ENCODE measurements around the gene RRP36.
"Not testable (repeated sequence)": the region's sequence is repeated elsewhere in the genome, so short reads cannot be mapped to it uniquely, and the experiment has no call there.

RRP36 gene

DNA sequence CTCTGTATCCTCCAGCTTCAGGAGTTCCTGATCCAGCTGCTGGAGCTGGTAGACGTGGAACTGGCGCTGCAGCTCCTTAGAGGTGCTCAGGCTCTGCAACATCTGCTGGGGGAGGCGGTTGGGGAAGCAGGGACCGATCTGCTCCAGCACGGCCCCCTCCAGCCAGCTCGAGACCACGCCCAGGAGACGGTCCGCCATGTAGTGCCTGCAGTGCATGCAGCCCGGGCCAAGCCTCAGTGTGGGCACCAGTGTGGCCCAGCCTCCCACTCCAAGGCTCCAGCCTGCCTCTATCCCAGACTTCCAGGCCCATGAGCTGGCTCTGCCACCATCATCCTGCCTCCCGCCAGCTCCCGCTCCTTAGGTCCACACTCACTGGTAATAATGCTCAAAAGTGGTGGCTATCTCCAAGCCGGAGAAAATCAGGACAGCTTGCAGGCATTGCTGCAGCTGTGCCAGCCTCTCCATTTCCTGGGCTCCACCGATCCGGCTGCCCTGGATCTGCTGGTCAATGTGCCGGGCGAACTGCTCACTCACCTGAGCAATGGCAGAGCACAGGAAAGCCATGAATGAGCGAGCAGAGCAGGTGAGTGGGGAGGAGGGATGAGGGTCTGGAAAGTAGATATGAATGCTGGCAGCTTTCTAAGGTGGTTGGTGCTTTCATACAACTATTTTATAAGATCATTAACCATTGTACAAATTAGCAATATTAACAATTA lies 19.3 kb downstream of the RRP36 start:
- no peak for DNase-seq

DNA sequence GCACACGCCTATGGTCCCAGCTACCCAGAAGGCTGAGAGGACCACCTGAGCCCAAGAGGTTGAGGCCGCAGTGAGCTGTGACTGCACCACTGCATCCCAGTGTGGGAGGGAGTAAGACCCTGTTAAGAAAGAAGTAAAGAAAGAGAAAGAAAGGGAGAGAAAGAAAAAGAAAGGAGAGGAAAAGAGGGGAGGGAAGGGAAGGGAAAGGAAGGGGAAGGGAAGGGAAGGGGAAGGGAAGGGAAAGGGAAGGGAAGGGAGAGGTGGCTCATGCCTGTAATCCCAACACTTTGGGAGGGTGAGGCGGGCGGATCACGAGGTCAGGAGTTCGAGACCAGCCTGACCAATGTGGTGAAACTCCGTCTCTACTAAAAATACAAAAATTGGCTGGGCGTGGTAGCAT lies 20.1 kb downstream of the RRP36 start:
- DNase-seq: not testable (repeated sequence)

DNA sequence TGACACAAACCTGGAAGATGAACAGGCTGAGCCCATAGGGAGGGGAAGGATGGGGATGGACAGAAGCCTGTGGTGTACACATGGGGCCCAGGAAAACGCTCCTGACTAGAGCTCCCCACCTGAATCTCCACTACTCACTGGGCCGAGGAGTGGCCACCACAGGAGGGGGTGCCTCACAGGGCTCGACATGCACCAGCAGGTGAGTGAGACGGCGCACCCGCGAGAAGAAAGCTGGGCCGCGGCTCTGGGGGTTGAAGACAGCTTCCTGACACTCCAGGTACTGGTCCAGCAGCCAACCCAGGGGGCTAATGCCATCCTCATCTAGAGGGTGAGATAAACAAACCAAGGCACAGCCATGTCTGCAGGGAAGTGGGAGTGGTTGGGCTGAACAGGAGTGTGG lies 21.9 kb downstream of the RRP36 start:
- DNase-seq: no peak

DNA sequence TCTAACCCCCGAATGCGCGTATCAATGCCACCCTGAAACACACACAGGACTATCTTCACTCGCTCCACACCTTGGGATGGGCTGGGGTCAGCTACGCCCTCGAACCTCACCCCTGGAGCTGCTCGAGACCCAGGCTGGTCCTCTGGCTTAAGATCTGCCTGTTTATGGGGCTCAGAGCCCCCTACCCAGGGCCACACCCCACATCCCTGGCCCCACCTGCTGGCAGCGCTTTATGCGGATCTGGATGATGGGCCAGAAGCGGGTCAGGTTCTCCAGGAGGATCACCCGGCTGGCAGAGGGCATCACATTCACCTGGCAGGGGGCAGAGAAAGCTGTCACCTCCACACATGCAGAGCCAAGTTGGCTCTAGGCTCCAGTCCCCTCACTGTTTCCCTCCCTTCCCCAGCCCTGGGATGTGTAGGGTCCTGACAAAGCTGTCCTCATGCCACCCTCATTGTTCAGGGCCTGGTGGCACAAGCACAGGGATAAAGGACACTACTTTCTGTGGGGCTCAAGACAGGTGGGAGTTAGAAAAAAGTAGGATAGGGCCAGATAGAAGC lies 24.0 kb downstream of the RRP36 start:
- DNase-seq: no peak

DNA sequence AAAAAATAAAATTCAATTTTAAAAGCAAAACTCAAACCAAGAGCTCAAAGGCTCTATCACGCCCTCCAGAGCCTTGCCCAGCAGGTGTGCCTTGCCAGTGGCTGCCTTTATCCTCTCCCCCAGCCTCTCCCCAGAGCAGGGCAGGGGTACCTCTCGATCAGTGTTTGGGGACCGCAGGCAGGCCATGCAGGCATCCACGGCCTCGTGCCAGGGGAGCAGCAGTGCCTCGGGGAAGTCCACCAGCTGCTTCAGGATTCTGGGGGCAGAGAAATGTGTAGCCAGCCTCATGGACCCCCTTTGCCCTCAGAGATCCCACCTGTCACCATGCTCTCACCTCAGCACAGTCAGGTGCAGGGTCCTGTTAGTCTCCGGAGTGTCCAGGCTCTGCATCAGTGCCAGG lies 26.6 kb downstream of the RRP36 start:
- DNase-seq: no peak

DNA sequence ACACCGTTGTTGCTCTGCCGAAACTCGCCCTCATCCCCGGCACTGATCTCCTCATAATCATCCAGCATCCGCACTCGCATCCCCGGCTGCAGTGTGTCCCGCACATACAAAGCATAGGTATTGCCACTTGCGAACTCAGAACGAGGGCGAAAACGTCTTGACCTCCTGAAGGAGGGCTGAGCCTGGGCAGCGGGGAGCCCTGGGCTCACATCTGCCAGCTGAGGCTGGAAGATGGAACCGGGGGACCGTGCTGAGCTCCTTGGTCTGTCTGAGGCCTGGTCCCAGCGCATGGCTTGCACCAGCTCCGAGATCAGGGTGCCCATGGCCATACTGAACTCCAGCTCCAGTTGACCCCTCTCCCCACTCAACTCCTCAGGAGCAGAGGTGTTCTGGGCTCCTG lies 29.6 kb downstream of the RRP36 start:
- DNase-seq: no peak

DNA sequence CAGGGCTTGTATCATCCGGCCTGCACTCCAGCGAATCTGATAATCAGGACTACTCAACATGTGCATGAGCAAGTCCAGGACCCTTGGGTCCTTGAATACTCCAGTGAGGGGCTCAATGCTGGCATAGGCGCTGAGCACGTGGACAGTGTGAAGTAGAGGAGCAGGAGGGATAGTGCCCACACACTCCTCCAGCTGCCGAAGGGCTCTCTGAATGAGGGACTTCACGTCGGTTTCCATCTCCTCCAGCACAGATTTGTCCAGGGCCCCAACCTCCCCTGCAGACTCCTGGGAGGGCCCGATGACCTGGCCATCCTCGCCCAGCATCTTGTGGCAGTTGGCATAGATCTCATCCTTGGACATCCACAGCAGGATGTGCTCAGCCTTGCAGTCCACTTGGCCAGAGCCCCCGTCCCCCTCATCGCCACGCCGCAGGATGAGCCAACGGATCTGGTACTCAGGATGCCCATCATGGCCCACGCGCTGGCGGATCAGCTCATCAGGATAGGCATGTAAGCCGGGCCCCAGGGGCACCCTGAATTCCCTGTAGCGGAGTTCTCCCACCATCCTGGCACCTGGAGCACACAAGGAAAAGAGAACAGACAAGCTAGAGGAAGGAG lies 30.9 kb downstream of the RRP36 start:
- no peak for DNase-seq

DNA sequence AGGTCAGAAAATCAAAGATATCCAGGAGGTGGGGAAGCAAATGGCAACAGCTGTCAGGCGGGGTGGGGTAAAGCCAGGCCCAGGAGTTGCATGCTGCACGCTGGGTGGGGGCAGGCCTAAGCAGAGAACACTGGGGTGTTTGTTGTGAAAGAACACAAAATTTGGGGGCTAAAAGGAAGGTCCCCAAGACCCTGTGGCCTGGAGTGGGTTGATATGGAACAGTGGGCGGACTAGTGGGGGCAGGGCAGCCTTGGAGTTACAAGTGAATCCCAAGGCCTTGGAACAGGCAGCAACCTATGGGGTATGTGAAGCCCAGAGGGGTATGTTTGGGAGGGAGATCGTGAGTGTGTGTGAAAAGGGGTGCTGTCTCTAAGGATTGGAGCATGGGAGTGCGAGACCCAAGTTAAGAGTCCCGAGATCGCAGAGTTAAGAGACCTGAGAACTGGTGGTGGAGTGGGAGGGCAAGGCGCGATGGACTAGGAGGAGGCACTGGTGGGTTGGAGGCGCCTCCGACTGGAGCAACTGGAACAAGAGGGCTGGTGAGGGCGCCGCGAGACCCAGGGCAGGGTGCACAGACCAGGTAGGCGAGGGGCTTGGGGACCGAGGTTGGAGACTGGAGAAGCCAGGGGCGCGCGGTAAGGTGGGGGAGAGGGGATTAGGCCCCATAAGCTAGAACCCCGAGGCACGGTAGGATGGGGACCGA lies 31.6 kb downstream of the RRP36 start:
- no peak for DNase-seq

DNA sequence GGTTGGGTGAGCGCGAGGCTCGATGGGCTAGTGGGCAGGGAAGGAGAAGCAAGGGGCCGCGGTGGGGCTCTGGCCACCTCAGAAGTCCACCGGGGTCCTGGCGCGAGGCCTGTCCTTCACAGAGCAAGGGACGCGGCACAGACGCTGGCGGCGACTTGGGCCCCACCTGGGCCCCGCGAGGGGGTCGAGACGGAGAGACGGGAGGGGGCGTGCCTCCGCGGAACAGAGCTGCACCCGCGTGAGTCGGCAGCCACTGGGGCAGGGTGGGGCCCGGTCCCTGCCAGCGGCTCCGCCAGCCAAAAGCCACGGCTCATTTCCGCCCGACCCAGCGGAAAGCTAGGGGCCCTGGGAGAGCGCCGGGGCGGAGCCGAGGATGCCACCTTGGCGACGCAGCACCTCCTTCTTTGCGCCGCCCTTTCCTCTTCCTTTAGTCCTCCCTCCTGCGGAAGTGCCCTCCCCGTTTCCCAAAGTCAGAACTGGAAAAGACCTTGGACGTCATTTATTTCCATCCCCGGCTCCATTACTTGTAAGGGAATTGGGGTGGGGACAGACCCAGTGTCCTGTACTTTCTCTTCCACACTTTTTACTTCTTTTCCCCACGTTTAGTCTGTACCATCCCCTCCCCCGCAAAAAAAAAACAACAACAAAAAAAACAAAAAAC lies 32.3 kb downstream of the RRP36 start, which contains the start of gene CUL7:
TSS of gene CUL7 (minus strand) at position 307 of the 661 bp plus-strand sequence. CDS start 1,063 bp downstream, outside the sequence.
- DNase-seq: peak; percentile 89

DNA sequence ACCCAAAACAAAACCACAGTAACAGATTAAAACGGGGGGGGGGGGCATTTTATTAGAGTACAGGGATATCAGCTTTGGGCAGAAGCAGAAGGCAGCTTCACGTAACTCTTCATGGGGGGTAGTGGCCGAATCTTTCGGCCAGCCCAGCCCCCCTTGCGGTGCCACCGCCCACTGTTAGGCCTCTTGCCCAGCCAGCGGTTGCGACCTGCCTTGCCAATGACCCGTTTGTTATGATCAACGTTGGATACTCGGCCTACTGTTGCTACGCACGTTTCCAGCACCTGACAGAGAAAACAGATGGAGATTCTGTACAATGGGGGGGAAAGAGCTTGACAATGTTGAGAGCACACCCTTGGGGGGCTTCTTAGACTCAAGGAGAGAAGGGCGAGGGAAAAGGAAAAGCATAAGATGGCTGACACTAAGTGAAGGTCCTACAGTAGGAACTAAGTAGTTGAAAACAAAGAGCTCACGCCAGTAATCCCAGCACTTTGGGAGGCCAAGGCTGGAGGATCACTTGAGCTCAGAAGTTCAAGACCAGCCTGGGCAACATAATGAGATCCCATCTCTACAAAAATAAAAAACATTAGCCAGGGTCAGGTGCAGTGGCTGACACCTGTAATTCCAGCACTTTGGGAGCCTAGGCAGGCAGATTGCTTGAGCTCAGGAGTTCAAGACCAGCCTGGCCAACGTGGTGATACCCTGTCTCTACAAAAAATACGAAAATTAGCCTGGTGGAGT lies 33.0 kb downstream of the RRP36 start:
- no peak for DNase-seq

DNA sequence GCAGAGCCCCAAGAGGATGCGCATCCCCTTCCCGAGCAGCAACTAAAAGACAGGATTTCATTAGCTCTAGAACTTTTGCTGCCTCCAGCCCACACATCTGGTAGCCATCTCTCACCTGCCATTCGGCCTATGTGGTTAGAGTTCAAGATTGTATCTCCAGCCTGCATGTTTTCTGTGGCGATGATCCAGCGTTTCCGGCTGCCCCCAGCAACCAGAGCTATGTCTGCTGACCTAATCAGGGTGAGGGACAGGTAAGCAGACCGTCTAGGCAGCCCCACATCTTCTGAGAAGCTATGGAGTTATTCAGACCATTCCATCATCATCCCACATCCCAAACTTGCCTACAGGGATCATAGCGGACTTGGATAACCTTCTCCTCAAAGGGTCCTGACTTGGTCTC lies 34.5 kb downstream of the RRP36 start:
- DNase-seq: no peak

DNA sequence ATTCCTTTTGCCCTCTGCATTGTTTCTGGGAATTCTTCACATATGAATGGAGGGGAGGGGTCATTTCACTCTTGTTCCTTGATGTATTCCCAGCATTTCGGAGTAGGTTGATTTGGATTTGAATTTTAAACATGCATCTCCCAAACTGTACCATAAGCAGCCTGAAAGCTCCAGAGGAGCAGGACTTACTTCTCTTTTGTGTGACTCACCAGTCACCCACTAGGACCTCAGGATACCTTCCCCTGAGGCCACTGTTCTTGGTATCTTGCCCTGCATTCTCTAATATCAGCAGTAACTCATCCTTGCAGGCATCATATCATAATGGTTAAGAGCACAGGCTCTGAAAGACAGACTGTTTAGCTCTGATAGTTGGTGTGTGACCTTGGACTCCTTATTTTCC lies 37.1 kb downstream of the RRP36 start:
- DNase-seq: peak in 1 of 2 donors; percentile 10

DNA sequence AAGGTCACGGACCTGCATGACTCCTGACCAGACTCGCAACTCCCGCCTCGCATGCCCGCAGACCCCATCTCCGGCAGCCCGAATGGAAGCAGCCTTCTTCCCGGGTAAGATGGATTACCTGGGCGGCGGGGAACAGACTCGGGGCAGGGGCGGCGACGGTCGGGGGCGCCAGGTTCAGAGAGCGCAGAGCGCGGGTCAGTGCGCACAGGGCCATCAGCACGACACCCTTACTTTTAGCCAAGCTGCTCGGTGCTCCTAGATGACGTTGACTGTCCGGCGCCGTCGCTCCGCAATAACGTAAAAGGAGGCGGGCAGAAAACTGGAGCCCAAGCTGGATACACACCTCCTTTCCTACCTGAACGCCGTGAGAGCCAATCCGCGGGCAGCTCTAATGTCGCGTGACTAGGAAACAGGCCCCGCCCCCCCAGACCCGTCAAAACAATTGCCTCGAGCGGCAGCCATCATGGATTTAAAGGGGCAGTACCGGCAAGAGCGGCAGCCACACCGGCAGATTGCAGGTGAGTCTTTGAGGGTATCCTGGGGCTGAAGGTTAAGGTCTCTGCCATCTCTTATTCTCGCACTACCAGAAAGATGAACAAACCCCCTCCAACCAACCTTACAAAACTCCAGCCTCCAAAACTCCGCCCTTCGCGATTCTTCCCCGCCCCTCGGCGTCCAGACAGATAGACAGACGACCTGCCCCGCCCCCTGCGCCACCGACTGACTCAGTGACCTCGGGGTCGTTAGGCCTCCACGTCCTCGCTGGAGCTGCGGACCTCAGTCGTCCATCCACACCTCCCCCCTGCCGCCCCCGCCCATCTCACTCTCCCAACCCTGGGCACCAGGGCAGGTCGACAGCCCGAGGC lies 38.0 kb downstream of the RRP36 start, which contains the start of the genes KLC4 and MRPL2:
TSS of gene KLC4 (plus strand) at position 464 of the 866 bp plus-strand sequence. CDS start 1,705 bp downstream, outside the sequence.
TSS of gene MRPL2 (minus strand) at position 267 of the 866 bp plus-strand sequence. CDS start at position 214, 53 bp downstream.
- DNase-seq: peak; percentile 98 to 99

DNA sequence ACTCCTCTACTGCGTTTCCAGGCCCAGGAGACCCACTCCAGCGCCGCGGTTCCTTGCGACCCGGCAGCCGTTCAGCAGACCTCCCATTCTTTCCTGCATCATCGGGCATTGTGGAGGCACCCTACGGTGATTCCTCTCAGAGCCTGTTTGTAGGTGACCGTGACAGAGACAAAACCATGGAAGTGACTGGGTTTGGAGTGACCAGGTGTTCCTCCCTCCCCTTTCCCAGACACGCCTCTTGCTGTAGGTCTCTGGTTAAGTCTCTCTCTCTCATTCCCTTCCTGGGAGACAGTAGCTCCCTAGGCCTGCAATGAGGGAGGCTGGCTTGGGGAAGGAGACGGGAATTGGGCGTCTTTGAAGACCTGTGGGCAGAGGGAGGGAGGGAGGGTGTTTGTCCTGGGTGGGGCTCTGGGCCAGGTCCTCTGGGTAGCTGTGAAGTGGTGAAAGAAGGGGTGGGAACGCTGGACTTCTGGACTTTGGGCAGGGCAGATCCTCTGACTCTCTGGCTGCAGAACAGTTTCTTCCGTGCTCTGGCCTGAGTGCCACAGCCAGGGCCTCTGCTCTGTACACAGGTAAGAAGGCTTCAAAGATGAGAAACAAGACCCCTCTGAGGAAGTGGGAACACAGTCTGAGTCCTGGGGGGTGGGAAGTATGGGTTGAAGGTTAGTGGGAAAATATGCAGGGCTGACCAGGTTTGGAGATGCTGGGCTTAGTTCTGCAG lies 38.8 kb downstream of the RRP36 start:
- DNase-seq: no peak

DNA sequence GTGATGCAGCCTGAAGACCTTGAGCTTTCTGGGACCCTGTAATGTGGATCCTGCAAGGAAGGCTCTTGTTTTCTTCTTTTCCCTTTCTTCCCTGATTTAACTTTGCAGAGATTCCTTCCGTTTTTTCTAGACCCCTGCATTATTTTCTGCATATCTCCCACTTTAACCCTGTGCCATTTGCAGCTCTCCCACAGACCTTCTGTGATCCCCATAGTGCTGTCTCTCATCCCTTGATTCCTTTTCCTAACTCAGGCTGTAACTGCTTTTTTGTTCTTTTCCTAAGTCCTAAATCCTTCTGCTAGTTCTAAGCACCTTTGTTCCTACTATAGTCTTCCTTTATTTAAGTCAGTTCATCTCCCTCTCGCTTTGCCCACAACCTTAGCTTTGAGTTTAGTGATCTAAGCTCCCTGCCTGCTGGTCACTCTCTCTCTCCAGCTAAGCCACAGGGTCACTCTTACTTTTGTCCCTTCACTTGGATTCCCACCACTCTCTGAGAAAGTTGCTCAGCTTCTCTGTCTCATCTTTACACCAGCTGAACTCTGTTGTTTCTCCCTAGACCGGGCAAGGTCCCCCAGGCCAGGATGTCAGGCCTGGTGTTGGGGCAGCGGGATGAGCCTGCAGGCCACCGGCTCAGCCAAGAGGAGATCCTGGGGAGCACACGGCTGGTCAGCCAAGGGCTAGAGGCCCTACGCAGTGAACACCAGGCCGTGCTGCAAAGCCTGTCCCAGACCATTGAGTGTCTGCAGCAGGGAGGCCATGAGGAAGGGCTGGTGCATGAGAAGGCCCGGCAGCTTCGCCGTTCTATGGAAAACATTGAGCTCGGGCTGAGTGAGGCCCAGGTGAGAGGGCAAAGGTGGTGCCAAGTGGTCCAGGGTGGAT lies 39.6 kb downstream of the RRP36 start:
- no peak for DNase-seq

DNA sequence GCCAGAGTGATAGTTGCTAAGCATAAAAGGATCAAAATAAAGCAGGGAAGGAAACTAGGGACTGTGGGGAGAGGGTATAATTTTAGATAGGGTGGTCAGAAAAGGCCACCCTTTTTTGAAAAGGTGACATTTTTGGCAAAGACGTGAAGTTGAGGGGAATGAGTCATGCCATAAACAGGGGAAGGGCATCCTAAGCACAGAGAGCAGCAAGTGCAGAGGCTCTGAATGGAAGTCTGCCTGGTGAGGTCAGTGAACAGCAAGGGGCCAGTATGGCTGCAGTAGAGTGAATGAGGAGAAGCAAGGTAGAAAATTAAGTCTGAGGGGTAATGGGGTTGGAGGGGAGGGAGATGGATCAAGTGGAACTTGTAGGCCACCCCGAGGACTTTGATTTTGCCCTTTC lies 40.4 kb downstream of the RRP36 start:
- no peak for DNase-seq

DNA sequence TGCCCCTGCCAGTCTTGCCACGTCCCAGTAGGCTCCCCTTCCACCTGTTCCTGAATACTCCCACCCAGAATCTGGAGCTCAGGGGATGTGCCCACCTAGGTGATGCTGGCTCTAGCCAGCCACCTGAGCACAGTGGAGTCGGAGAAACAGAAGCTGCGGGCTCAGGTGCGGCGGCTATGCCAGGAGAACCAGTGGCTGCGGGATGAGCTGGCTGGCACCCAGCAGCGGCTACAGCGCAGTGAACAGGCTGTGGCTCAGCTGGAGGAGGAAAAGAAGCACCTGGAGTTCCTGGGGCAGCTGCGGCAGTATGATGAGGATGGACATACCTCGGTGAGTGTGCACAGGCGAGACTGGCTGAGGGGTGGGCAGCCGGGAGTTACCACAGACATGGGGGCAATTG lies 41.4 kb downstream of the RRP36 start:
- no peak for DNase-seq

DNA sequence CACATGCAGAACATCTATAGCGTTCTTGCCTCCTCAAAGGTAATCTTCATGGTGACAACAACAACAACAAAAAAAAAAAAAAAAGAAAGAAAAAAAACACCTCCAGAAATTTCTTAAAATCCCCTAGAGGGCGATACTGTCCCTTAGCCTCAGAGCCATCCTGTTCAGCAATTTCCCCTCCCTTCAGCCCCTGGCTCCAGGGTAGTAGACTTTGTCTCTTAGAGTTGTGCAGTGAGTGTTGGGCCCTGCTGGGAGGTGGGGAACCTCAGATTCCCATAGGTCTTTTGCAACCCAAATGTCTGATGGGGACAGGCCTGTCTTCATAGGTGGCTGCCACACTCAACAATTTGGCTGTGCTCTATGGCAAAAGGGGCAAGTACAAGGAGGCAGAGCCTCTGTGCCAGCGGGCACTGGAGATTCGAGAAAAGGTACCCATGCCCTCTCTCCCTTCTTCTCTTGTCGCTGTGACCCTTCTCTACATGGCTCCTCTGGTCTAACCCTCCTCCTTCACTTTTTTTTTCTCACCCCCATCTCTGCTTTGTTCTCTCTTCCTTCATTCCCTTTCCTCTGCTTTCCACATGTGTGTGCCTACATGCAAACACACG lies 48.7 kb downstream of the RRP36 start:
- peak; percentile 16 to 32 for DNase-seq

All from inflammatory macrophage treated with lipopolysaccharide for 1 hour (primary cell).